ENCODE measurements around the gene ERC2.

Gene ERC2

DNA sequence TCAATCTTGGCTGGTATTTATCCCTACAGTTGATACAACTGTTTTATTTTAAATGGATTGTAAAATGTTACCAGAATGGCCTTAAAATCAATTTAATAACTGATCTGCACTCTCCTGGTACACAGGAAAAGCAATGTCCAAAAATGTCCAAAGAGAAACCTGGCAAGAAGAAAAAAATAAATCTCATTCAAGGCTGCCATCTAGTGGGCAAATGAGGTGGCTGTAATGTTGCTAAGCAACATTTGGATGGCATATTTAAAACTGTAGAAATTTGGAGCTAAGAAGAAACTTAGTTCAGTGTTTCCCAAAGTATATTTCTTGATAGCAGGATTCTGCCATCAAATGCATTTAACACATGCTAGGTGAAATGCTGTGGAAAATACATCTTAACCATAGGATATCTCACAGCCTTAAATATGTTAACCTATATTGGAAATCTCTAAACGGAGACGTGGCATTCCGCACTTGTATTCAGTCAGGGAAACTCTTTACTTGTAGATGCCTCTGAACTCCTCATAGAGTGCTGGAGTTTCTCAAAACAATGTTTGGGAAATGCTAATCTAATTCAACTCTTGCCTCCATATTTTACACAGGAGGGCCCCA lies 216.8 kb downstream of the ERC2 start:
- no peak for DNase-seq (ENCODE audit: low read depth)

DNA sequence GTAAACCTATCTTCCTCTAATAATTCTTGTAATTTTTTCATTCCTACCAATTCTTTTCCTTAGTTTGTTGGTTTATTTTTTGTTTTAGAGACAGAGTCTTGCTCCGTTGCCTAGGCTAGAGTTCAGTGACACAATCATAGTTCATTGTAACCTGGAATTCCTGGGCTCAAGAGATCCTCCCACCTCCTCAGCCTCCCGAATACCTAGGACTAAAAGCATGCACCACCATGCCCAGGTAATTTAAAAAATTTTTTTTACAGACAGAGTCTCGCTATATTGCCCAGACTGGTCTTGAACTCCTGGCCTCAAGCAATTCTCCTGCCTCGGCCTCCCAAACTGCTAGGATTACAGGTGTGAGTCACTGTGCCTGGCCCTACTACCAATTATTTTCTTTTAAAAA lies 220.2 kb downstream of the ERC2 start:
- DNase-seq (ENCODE audit: low read depth), result no peak

DNA sequence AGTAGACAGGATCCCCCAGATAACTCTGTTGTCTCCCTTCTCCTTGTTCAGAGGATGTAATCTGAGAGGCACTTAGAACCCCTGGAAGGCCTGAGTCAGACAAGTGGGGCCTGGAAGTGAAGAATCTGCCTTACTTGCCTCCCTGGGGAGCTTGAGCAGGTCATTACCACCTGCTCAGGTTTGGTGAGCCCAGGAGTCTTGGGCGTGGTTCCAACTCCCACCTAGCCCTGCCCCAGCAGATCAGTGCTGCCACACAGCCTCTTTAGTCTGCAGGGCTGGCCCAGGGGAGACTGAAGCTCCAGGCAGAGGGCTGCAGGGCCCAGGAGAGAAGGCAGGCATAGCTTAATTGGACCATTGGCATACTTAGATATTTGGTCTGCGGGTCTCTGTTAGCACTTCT lies 230.0 kb downstream of the ERC2 start:
- DNase-seq (ENCODE audit: low read depth), result no peak

DNA sequence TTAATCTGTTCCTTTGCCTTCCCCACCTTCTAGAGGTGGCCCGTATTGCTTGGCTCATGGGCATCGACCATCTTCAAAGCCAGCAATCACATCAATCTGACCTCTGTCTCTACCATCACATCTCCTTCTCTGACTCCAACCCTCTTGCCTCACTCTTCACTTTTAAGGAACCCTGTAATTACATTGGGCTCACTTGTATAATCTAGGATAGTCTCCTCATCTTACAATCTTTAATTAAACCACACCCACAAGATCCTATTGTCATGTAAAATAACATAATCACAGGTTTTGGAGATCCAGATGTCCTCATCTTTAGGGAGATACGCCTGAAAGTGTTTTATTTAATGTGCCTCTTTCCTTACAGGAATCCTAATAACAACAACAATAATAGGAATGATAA lies 234.5 kb downstream of the ERC2 start:
- no peak for DNase-seq (ENCODE audit: low read depth)

DNA sequence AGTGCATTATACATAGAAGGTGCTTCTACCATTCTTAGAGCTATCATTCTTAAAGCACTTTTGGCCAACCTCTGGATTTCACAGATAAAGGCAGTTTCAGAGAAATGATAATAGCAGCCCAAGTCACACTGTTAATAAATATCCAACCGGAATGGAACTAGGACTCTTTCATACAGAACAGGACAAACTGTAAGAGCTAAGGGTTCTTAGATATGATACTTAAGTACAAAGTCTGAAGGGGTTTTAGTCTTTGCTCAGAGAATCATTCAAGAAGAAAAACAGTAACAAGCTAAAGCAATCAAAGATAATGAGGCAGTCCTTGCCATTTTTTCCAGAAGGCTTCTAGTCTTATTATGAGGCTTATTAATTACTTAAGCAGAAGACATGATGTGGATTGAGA lies 239.0 kb downstream of the ERC2 start:
- no peak for DNase-seq (ENCODE audit: low read depth)

DNA sequence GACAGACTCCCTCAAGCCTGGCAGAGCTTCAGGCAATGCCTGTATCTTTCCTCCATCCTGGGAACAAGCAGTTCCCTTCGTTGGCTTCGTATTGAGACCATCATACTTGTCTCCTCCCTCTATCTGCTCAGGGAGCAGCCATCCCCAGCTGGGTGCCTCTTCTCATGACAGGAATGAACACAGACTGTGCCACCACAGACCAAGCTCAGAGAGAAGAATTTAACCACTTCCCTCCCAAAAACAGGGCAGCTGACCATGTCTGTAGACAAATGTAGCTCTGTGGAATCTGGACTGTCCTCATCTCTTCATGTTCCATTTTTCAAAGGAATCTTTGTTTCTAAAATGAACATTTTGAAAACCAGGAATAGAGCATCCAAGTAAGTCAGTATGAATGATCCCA lies 245.4 kb downstream of the ERC2 start:
- DNase-seq (ENCODE audit: low read depth), result no peak

DNA sequence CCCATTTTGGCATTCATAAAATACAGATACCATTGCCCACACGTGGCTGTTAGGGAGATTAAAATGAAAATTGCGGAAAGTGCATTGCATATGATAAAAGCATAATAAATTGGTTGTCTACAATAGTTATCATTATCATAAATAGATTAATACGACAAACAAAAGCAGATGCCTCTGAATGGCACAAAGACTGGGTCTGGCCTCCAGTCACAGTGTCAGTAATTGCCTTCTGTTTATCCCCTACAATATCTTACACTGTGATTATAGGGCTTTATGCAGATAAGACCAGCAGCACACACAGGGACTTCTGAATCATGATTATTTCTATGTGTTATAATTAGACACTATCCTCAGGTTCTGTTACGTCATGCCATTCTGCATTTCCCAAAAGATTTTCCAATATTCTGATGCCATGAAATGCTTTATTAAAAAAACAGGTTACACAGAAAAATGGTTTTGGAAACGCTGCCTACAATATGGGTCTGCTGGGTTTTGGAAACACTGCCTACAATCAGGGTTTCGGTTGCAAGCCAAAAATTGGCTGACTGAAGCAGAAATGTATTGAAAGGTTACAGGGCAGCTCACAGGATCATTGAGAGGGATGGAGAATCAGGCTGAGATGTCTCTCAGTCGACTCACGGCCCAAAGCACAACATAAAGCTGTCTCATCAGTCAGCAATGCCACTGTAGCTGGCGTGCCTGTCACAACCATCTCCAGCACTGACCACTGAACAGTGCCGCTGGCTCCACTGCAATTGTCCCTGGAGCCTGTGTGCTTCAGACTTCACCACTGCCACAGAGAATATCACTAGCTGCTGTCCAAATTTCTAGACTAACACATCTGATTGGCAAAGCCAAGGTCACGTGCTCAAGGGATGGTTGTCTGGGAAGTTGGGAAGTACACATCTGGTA lies 248.1 kb downstream of the ERC2 start:
- DNase-seq (ENCODE audit: low read depth), result no peak

DNA sequence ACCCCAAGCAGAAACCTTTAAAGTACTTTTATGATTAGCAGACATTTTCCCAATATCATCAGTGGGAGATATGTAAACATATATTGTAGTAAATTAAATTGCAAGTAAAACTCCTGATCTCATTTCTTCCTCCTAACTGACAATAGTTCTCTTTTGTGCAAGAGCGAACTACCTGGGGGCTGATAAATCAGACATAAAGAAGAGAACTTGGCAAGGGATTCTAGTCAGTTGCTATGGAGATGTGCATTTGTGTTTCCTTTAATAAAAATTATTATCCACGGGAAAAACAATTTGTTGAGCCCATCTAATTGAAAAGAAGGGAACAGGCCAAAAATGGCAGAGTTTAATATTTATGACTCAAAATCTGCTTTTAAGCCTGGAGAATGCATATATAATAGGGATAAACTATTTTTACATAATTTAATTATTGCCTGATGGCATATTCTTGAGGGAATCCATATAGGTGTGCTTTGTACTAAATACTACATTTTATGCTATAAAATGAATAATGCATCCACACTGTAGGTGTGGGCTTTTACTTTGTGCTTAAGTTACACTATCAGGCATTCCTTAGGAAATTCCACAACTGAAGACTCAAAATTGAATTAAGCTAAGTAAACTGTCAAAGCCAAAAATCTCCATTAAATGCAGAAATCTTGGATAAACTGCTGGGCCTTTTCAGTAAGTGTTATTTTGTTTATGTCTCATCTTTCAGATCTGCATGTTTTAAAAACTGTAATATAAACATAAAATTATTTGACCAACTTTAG lies 258.1 kb downstream of the ERC2 start:
- no peak for DNase-seq (ENCODE audit: low read depth)

DNA sequence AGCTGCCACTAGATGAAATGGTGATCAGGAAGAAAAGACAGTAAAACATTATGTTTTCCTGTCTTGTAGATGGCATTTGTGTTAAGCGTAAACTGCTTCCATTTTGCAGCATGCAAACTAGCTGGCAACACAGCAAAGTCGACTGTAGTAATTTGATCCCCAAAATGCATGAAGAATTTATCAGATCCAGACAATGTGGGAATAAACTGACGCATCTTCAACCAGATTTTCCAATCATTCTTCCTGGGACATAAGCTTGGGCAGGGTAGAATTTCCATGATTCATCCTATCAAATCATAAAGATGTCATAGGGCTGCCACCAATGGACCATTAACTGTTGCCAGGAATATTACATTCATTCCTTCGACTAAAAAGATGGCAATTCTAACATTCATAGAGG lies 260.3 kb downstream of the ERC2 start:
- DNase-seq (ENCODE audit: low read depth), result no peak

DNA sequence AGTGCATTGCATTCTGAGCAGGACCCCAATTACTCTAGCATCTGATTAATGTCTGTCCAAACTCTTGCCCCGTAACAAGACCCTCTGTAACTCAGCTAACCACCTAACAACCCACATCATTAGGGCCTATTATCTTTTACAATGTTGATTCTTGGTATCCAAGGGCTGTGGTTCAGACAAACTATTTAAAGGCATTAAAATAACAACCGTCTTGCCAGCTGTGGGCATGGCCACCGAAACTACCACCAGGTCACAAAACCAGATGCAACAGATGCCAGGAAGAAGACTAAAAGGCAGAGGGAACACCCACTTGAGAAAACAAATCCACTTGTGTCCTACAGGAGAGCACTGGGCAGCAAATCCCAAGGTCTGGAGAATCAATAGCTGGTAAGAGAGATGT lies 262.9 kb downstream of the ERC2 start:
- DNase-seq (ENCODE audit: low read depth), result no peak

DNA sequence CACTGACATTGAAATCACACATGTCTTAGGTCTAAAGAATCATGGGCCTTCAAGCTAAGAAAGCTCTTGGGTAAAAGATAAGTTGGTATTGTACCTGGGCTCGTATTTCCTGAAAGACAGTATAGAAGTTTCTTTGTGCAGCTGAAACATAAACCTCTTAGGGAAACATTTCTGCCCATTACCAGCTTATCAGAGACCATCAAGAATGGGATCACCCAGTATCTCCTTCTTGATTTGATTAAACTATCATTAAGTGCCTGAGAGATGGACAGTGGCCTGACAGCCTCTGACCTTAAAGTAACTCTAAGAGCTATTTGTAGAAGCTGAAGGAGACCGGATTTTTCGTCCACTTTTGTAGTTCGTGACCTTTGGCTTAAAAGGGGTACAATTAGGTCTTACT lies 265.3 kb downstream of the ERC2 start:
- no peak for DNase-seq (ENCODE audit: low read depth)

DNA sequence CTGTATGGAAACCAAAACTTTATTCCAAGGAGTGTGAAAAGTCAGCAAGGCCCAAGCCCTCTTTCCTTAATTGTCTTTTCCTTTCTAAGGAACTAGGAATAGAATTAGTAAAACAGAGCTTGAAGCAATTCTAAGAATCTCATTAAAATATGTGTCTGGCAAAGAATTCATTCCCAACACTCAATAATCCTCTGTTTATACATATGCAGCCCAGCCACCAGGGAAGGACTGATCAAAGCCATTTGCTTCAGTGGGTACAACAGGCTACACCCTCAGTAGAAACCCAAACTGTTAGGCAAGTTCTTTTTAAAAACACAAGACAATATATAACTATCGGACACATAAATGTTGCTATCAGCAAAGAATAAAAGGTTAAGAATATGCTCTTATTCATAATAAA lies 266.9 kb downstream of the ERC2 start:
- no peak for DNase-seq (ENCODE audit: low read depth)

DNA sequence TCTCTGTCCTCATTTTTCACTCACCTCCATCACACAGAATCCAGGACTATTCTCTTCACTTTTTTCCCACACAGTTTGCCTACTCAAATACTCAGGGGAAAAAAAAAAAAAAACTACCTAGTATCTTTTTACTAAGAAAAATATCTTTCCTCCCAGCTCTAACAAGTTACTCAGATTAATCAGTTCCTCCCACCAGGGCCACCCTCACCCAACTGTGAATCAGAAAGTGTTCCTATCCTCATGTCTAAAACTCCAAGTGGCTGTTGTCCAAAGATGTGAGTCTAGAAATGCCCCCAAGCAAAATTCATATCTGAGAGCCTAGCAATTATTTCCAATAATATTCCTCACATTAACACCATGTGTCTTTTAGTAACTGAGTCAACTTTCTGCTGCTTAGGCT lies 268.0 kb downstream of the ERC2 start:
- no peak for DNase-seq (ENCODE audit: low read depth)

DNA sequence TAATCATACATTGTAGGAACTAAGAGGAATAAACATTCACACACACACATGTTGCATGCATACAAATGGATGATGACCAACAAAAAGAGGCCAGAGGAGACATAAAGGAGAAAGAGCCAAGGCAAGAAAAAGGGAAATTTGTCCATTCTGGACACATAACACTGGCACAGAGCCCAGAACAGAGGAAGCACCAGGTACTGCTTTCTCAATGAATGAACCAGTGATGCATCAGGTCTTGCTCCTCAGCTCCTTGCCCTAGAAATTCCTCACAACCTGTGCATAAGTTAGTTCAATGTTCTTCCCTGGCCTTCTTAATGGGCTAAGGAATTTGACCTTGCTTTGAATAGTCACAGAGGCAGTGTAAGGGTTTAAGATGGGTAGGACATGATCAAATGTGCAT lies 270.3 kb downstream of the ERC2 start:
- no peak for DNase-seq (ENCODE audit: low read depth)

DNA sequence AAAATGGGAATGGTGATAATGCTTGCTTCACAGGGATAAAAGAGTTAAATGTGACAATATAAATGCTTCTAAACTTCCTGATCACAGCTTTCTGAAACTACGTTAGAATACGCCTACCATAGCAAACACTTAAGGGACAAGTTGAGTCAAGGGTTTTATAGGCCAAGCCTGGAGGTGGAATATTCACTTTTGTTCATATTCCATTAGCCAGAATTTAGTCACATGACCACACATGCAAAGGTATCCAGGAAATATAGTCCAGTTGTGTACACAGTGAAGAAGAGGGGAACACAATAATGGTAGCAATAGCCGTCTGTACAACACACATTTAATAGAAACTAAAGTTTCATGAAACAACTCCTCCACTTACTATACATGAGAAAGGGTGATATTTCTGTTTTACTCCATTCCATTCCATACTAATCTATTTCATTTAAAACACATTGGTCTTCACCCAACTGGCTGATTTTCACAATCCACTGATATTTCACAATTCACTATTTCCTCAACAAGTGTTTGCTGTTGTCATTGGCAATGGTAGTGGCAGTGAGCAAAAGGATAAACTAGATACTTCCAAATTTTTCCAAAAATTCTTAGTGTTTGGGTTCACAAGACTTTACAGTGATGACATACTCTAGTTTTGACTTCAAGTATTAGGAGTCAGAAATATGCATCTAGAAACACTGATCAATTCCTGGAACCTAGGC lies 270.9 kb downstream of the ERC2 start:
- no peak for DNase-seq (ENCODE audit: low read depth)

DNA sequence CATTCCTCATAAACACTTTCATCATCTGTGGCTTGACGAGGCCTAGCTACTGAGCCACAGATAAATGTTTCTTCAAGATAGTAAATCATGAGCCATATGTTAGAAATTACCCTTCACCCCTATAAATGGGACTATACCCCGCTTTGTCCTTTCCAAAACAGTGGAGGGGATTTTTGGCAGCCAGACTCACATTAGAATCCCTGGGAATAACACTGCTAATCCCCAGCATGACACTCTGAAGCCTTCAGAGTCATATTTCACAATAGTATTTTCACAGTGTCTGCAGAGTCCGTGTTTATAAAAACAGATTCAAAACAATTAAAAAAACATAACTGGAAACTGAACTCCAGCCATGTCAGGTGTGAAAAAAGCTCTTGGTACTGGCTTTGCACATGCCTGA lies 271.6 kb downstream of the ERC2 start:
- no peak for DNase-seq (ENCODE audit: low read depth)

DNA sequence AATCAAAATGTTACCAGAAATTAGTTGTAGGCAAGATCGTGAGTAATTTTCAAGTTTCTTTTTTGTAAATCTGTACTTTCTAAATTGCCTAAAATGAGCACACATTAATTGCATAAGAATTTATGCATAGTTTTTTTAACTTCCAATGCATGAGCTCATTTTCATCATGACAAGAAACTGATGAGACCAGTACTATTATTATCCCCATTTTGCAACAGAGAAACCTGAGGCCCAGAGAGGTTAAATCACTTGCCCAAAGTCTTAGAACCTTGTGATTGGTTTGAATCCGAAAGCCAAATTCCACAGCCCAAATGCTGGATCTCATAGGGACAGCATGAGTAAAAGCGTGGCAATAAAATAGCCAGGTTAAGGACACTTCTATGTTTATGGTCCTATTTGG lies 274.7 kb downstream of the ERC2 start:
- DNase-seq (ENCODE audit: low read depth), result no peak

DNA sequence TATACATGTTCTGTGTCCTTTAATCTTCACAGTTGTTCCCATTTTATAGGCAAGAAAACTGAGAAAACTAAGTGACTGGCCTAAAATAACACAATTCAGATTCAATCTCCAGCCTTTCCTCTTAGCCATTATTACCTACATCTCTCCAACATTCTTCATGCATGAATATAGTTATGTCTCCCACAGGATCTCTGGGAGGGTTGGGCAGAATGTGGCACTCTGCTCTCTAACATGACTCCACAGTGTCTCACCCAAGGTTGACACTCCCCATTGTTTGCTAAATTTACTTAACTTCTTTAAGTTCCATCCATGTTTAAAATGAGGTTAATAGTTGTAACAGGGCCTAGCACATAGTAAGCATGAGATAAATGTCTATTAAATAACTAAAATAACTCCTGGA lies 276.3 kb downstream of the ERC2 start:
- DNase-seq (ENCODE audit: low read depth), result no peak

DNA sequence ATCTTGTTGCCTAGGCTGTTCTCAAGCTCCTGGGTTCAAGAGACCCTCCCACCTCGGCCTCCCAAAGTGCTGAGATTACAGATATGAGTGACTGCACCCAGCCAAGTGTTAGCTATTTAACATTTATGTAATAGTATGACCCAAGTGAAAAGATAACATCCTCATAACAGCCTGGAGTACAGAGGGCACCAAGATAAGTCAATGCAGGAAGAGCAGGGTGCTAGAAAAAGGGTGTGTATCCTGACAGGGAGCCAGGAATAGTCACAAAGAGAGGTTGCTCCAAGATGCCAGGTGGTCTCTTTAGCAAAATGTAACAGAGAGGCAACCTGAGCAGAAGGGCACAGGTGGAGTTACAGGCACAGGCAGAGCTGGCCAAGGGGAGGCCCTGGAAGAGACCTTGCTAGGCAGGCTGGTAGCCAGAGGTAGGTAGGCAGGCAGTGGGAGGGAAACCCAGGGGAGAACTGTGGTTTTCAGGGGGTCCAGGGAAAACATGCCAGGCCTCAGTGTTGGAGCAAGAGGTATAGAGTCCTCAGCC lies 277.4 kb downstream of the ERC2 start:
- DNase-seq (ENCODE audit: low read depth), result no peak

DNA sequence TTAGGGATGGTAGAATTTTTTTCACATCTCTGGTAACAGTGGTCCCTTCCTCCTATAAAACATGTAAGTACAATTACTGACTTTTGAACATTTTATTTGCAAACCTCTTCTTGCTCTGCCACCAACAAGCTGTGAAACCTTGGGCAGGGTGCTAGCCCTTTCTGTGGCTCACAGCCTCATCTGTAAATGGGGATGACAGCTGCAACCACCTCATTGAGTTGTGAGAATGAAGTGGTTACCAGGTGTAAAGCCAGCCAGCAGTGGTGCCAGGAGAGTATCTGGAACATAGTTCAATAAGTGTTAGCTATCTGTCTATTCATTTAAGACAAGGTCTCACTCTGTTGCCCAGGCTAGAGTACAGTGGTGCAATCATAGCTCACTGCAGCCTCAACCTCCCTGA lies 278.1 kb downstream of the ERC2 start:
- no peak for DNase-seq (ENCODE audit: low read depth)

DNA sequence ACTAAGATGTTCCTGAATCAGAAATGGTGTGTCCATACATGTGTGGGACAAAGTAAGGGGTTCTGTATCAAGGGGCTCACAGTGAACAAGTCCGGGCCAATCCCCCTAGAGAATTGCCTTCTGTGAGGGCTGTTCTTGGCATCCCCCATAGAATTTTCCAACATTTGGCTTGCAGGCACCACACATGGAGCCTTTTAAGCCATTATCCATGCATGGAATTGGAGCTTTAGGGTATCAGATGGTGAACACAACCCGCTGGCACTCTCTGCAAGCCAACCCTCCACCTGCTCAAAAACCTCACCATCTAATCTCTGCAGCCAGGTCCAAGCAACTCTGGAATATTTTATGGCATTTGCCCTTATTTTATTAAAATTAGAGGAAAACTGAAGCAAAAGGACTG lies 278.7 kb downstream of the ERC2 start:
- no peak for DNase-seq (ENCODE audit: low read depth)

DNA sequence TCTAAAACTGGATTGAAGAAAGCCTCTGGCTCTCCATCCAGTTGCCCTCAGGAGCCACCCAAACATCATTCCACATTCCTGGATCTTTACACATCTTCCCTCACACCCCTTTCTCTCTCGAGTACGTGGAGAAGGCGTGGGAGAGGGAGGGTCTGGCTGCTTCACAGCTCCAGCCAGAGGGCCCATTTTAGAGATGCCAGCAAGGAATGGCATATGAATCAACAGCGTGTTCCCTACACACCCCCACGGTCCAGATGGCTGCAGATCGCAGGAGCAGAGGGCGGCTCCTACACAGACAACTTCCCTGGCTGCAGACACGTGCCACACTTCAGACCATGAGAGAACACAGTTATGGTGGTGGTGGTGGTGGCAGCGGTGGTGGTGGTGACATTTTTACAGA lies 280.1 kb downstream of the ERC2 start:
- DNase-seq (ENCODE audit: low read depth), result no peak

Data from T-helper 22 cell (primary cell).